Measurements from ENCODE around the gene CIB4. TPM values are rescaled to one million over a fixed set of nuclear protein-coding genes. Genes with fewer than 3 reads are reported as not detected.
A peak's percentile ranks its signal among the peaks of the same experiment; 100 is the strongest.
"Not testable (repeated sequence)": the region's sequence is repeated elsewhere in the genome, so short reads cannot be mapped to it uniquely, and the experiment has no call there.

The CIB4 gene
- total RNA-seq, 1 experiment from 2014 or later, result not detected

GRCh38 chr2:26569216-26570082 is 71.7 kb downstream of the CIB4 start:
- DNase-seq (ENCODE audit: low spot score), result no peak

DNA sequence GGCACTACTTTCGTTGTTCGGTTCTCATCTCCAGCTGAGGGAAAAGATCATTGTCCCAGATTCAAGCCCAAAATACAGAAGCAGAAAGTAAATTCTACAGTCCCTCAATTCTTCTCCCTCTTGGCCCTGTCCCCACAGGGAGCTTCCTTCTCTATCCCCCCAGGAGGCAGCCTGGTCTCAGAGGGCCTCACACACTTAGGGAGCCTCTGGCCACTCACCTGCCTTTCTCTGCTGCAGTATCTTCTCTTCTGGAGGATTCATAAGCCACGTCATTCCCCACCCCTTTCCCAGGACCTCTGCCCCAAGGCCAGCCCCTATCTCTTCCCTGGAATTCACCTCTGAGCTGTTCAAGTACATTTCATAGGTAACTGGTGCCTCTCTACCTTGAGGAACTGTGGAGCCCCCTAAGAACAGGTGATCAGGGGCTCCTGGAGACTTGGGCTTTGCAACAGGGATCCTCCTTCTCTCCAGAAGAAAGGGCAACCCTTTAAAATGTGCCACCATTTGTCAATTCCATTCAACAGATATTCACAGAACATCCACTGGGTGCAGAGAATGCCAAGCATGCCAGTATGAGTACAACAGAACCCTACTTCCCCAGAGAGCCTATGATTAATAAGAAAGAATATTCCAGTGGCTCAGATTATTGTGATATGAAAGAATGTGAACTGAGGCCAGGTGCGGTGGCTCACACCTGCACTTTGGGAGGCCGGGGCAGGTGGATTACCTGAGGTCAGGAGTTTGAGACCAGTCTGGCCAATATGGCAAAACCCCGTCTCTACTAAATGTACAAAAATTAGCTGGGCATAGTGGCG is 72.9 kb downstream of the CIB4 start:
- no peak for DNase-seq (ENCODE audit: low spot score)

- DNase-seq (ENCODE audit: low spot score), result no peak
Observed at GRCh38 chr2:26567534-26567933, 73.6 kb downstream of the CIB4 start.

- not testable (repeated sequence) for DNase-seq (ENCODE audit: low spot score)
Observed at GRCh38 chr2:26566731-26567130, 74.4 kb downstream of the CIB4 start.

DNA sequence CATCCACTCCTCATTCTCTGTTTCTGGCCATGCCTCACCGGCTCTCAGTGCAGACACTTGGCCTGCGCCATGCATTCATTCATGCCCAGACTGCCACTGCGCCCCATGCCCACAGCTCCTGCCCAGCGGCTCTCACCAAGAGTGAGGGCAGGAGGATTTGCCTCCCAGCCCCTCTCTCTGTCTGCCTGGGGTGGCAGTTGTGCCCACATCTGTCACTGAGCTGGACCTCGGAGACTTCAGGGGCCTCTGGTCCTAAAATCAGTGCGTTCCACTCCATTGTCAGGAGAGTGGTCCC is 75.1 kb downstream of the CIB4 start:
- DNase-seq (ENCODE audit: low spot score), result no peak

DNA sequence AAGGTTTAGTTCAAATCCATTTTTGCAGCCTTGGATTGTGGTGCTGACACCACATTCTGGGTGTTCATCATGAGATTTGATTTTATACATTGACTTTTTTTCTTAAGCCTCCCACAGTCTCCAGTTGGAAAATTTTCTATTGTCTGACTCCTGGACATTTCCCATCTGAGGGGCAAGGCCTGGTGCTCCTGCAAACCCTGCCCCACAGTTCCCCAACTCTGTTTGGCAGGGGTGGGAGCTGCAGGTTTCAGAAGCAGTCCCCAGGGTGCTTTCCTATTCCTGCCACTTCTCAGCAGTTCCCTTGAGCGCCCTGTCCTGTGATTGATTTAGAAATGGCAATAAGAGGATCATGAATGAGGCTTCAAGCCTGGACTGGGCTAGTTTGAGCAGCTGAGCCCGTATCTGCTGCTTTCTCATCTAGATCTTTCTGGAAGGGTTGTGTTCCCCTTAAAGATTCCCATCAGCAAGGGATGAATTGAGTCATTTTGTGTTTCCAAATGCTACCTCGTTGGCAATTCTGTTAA is 77.0 kb downstream of the CIB4 start:
- no peak for DNase-seq (ENCODE audit: low spot score)

- DNase-seq (ENCODE audit: low spot score), result no peak
Observed at GRCh38 chr2:26563686-26564085, 77.5 kb downstream of the CIB4 start.

DNA sequence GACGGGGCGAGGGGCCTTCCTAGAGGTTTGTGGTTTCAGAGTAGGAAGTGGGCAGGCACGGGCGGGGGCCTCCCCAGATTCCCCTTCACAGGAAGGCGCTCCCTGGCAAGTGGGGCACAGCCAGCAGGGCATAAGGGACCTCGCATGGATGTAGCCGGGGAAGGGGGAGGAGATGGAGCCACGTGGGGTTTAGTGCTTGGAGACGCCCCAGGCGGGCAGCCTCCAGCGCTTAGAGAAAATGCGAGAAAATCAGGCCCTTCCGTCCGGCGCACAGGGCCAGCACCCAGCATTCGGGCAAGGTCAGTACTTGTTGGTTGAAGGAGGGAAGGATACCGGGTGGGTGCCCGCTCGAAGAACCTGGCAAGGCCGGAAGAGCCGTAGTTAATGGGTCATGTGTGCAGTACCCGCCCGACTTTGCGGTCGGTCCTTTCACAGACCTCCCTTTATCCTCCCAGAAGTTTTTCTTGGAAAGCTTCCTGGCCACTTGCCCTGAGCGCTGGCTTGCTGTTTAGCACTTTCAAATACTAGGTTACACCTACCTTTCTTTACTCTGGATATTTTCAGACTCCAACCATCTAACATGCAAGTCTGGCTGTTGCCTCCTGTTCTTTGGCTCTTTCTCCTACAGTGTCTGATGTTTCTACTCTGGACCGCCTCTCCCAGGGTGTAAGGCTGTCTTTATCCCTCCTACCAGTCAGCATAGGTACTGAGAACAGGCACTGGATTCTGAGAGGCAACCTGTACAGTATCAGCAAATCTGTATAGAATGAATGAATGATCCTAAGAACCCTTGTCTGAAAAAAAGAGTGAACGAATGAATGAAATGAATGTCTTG is 78.1 kb downstream of the CIB4 start:
- DNase-seq (ENCODE audit: low spot score), result peak; percentile 90

- DNase-seq (ENCODE audit: low spot score), result peak; percentile 90
Observed at GRCh38 chr2:26561918-26562810, 79.0 kb downstream of the CIB4 start.

DNA sequence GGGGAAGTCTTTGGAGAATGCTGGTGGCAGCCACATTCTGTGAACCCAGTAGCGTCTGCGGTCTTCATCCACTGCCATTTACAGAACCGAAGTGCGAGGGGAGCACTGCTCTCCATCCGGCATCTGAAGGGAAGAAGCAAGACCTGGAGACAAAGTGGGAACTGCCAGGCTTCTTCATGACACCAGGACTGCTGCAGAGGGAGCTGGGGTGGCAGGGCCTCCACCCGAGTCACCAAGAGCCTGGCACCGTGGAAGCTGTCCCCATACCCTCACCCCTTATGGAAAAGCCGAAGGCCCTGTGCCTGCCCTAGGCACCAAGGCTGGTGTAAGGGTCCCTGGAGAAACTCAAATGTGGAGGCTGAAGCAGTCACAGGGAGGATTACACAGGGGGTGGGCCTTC is 79.8 kb downstream of the CIB4 start:
- no peak for DNase-seq (ENCODE audit: low spot score)

GRCh38 chr2:26560892-26561291 is 80.3 kb downstream of the CIB4 start:
- no peak for DNase-seq (ENCODE audit: low spot score)

DNA sequence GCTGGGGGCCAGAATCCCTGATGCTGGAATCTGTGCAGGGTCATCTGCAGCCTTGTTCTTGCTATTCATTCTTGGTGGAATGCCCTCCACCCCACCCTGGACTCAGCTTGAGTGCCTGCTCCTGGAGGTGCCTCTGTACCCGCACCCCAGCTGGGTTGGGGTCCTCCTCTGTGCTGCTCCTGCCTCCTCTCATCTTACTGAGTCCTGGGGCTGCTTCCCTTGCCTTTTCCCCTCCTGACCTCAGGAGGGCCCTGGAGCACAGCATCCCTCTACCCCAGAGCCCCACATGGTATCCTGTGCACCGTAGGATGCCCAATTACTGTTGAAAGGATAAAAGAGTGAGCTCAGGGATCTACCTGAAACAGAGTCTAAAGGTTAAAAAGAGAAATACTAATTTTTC is 81.6 kb downstream of the CIB4 start:
- DNase-seq (ENCODE audit: low spot score), result no peak

GRCh38 chr2:26559044-26559405 is 82.1 kb downstream of the CIB4 start:
- DNase-seq (ENCODE audit: low spot score), result no peak

- DNase-seq (ENCODE audit: low spot score), result no peak
Observed at GRCh38 chr2:26558271-26559043, 82.7 kb downstream of the CIB4 start.

DNA sequence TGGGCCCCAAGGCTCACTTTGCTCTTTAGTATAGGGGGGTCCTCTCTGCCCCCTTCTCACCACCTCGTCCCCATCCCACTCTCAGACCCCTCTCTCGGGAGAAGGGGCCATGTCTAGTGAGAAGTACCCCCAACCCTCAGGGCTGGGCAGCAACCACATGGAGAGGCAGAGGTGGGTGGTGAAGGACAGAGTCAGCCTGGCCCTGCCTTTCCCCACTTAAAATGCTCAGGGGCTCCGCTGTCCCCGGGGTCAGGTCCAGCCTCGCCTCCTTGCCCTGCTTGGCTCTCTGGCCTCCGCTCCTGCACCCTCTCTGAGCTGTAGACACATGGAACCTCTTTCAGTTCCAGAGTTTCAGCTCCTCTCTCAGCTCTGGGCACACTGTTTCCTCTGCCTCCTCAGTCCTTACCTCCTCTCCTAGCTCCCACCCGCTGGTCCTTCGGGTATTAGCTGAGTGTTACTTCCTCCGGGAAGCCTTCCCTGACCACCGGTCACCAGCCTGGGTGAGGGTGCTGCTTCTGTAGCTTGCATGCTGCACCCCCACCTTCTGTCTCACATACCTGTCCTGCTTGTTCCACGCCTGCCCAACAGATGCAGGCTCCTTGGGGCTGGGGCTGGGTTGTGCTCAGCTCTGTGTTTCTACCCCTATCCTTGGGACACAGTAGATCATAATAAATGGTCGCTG is 83.8 kb downstream of the CIB4 start:
- DNase-seq (ENCODE audit: low spot score), result no peak

GRCh38 chr2:26556309-26557243 is 84.6 kb downstream of the CIB4 start:
- no peak for DNase-seq (ENCODE audit: low spot score)

- peak; percentile 36 for DNase-seq (ENCODE audit: low spot score)
Observed at GRCh38 chr2:26555246-26556133, 85.7 kb downstream of the CIB4 start.

Data from HT-29 (cell line).